DND-41 (cell line): ENCODE results near the gene UNK.

ENCODE experiments used
- ATAC-seq: fragments of 200-7000 bp; cut with Tn5 transposase; 3 replicates; pipeline ENCODE4 v1.9.1; 2021; ENCODE audit warnings: low read depth; ENCODE audit not compliant: insufficient read depth
- DNase-seq: peaks from one replicate; pipeline ENCODE4 v3.0.0-alpha.2; 2020
- H2AFZ ChIP-seq: 2 replicates; pipeline ENCODE4 v1.6.0; 2012; ENCODE audit warnings: low read depth, low read length
- H3K27ac ChIP-seq: 2 replicates; pipeline ENCODE4 v1.5.1; 2012; ENCODE audit warnings: low read length, inconsistent platforms
- H3K27me3 ChIP-seq: fragments of 200-600 bp; sonication (generic); 2 replicates; pipeline ENCODE4 v1.6.0; 2012; ENCODE audit warnings: low read length, mild to moderate bottlenecking, inconsistent platforms; ENCODE audit not compliant: insufficient read depth, poor library complexity
- H3K36me3 ChIP-seq: 2 replicates; pipeline ENCODE4 v1.5.1; 2012; ENCODE audit warnings: low read length, inconsistent platforms; ENCODE audit not compliant: insufficient read depth
- H3K4me1 ChIP-seq: 2 replicates; pipeline ENCODE4 v1.5.1; 2012; ENCODE audit warnings: mild to moderate bottlenecking, low read length; ENCODE audit not compliant: insufficient read depth
- H3K4me2 ChIP-seq: 2 replicates; pipeline ENCODE4 v1.6.0; 2012; ENCODE audit warnings: mild to moderate bottlenecking, moderate library complexity, low read length, inconsistent platforms; ENCODE audit not compliant: insufficient read depth
- H3K4me3 ChIP-seq, 2 experiments: fragments of 200-600 bp in 1 of 2; shearing (Covaris generic) in 1 of 2; 2 replicates each; pipeline ENCODE4 v1.5.1; 2012 to 2016; ENCODE audit warnings: inconsistent platforms in 2 of 2, low read length in 2 of 2, mild to moderate bottlenecking in 2 of 2, low read depth in 1 of 2, moderate library complexity in 1 of 2
- H3K79me2 ChIP-seq: 2 replicates; pipeline ENCODE4 v1.6.0; 2012; ENCODE audit warnings: low read length, inconsistent platforms; ENCODE audit not compliant: insufficient read depth
- H3K9ac ChIP-seq: 2 replicates; pipeline ENCODE4 v1.6.0; 2012; ENCODE audit warnings: low read depth, mild to moderate bottlenecking, inconsistent platforms, low read length, moderate library complexity
- H3K9me3 ChIP-seq: 2 replicates; pipeline ENCODE4 v1.5.1; 2012; ENCODE audit warnings: low read length, moderate library complexity, mild to moderate bottlenecking, inconsistent platforms; ENCODE audit not compliant: insufficient read depth, severe bottlenecking
- H4K20me1 ChIP-seq: 2 replicates; pipeline ENCODE4 v1.6.0; 2012; ENCODE audit warnings: low read length; ENCODE audit not compliant: insufficient read depth
- CTCF ChIP-seq: IDR thresholded peaks from 2 replicates; pipeline ENCODE4 v1.5.1; 2012; ENCODE audit warnings: borderline replicate concordance, low read length, moderate library complexity, mild to moderate bottlenecking; ENCODE audit not compliant: poor library complexity, severe bottlenecking; ENCODE audit errors: extremely low read depth
- EZH2 ChIP-seq: IDR thresholded peaks from 3 replicates; pipeline ENCODE4 v1.6.1; 2012; ENCODE audit warnings: borderline replicate concordance, low read depth, mild to moderate bottlenecking, moderate library complexity, low read length, inconsistent platforms; ENCODE audit not compliant: severe bottlenecking

Gene UNK

GRCh38 chr17:75762513-75763268 is 21.9 kb upstream of the UNK start:
- ATAC-seq, result no peak
- Histone ChIP-seq H3K27me3 (no peaks in the 10 kb centered on the region), H3K4me2 (no peak overlapping the region), H4K20me1 (0 out of 2 replicates have a peak, but pooled peaks cover 4% of the 10 kb centered on the region), H3K9ac (no peak overlapping the region), H3K27ac (no peak overlapping the region), H3K79me2 (no peaks in the 10 kb centered on the region), H3K4me3 (no peak overlapping the region), H2AFZ (no peak overlapping the region), H3K9me3 (no peaks in the 10 kb centered on the region), H3K36me3 (peaks cover 12% of the 10 kb centered on the region), H3K4me1 (peaks cover 22% of the 10 kb centered on the region)
- DNase-seq, result no peak
- TF ChIP-seq EZH2 (no peak), CTCF (no peak)

GRCh38 chr17:75763269-75763607 is 21.4 kb upstream of the UNK start:
- TF ChIP-seq EZH2 (no peak), CTCF (no peak)
- DNase-seq (no peak), ATAC-seq (no peak)
- peaks cover 7% of the 10 kb centered on the region; the same call in 1 of the 2 replicates for H3K36me3 ChIP-seq
- 0 out of 2 replicates have a peak, but pooled peaks cover 4% of the 10 kb centered on the region for H4K20me1 ChIP-seq
- peak overlapping the region; percentile 83; the same call in 1 of the 2 replicates for H3K9ac ChIP-seq
- no peak overlapping the region for H3K27ac ChIP-seq
- no peaks in the 10 kb centered on the region for H3K79me2 ChIP-seq
- H3K27me3 ChIP-seq, result no peaks in the 10 kb centered on the region
- H3K4me3 ChIP-seq, result no peak overlapping the region
- H3K4me2 ChIP-seq, result peak overlapping the region; percentile 99
- H2AFZ ChIP-seq, result no peak overlapping the region
- no peaks in the 10 kb centered on the region for H3K9me3 ChIP-seq
- H3K4me1 ChIP-seq, result peaks cover 22% of the 10 kb centered on the region

- H3K27ac ChIP-seq, result peak overlapping the region; percentile 73
- H4K20me1 ChIP-seq, result 0 out of 2 replicates have a peak, but pooled peaks cover 4% of the 10 kb centered on the region
- peak overlapping the region; percentile 83; the same call in 1 of the 2 replicates for H2AFZ ChIP-seq
- ATAC-seq (no peak), DNase-seq (no peak)
- H3K4me1 ChIP-seq, result peaks cover 22% of the 10 kb centered on the region
- no peaks in the 10 kb centered on the region for H3K9me3 ChIP-seq
- H3K36me3 ChIP-seq, result peaks cover 7% of the 10 kb centered on the region; the same call in 1 of the 2 replicates
- H3K4me2 ChIP-seq, result peak overlapping the region; percentile 99
- peak overlapping the region; percentile 83 for H3K9ac ChIP-seq
- peak overlapping the region; percentile 70 to 82 for H3K4me3 ChIP-seq
- no peaks in the 10 kb centered on the region for H3K79me2 ChIP-seq
- H3K27me3 ChIP-seq, result no peaks in the 10 kb centered on the region
- no peak for TF ChIP-seq EZH2
- no peak for TF ChIP-seq CTCF
Observed at GRCh38 chr17:75763613-75764416, 20.8 kb upstream of the UNK start.
